Measurements from ENCODE around the gene CISD2.
"Not testable (repeated sequence)": the region's sequence is repeated elsewhere in the genome, so short reads cannot be mapped to it uniquely, and the experiment has no call there.

Gene CISD2

DNA sequence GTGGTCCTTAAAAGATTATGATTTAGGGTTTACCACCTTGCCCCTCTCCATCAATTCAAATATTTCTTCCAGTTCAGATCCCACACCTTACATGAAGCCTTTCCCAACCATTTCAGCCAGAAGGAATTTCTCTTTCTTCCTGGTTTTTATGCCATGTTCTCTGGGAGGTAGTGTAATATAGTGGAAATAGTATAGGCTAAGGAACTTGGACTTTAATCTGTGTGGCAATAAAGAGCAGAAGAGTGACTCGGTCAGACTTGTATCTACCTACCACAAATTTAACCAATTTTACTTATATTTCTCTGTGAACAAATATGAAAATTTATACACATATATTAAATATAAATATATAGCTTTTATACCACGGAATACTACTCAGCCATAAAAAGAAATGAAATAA is 18.4 kb upstream of the CISD2 start:
- DNase-seq: no peak

DNA sequence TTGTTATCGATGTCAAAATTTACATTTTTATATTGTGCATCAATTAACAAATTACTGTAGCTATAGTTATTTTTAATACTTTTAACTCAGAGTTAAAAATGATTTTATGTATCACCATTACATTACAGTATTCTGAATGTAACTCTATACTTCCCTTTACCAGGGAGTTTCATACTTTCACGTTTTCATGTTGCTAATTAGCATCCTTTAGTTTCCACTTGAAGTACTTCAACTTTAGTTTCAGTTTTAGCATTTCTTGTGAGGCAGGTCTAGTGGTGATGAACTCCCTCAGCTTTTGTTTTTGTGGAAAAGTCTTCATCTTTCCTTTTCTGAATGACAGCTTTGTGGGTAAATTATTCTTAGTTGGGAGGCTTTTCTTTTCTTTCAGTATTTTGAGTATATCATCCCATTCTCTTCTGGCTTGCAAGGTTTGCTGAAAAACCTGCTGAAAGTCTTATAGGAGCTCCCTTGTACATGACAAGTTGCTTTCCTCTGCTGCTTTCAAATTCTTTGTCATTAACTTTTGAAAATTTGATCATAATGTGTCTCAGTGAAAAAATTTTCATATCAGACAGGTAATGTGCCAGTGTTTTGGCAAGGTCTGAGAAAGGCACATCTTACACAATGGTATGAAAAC is 9.8 kb upstream of the CISD2 start:
- DNase-seq: no peak

DNA sequence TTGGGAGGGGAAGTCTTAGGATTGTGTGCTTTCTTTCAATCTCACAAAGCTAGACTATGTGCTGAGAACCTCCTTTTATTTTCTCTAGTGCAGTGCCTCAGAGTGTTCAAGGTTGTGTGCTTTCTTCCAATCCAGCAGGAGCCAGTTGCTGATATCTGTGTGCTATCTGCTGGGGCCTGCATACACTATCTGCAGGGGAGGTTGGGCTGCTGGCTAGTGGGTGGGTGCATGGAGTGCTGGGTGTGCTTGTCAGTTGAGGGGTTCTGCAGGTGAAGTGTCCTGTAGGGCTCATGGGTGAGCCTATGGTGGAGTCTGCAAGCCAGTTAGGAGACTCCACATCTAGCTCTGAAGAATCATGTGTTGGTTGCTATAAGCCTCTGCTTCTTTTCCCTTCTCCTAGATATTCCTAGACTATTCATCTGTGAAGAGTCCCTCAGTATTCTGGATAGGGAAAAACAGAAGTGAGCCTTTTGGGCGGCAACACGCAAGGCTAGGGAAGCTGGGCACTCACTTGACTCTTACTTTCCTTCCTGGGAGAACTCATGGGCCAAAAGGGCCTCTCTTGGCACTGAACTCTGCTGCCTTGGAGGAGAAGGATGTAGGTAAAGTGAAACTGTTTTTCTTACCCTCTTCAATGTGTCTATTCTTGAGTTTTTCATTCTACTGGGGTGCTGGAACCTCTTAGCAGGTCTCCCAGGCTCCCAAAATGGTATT is 8.0 kb upstream of the CISD2 start:
- no peak for DNase-seq

DNA sequence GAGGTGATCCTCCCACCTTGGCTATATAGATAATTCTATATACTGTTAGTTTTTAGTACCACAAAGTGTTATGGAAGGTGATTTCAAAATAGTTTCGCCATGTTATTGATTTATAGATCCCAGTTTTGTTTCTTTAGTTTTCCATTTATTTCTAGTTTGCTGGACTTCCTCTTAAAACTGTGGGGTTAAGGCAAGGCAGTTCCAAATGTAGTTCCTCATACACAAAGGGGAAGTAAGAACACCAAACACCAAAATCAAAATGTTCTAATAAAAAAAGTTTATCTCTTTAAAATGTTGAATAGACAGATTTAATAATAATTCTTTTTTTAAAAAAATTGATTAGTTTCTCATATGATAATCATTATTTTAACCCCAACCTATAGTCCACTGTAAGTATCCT is 6.8 kb upstream of the CISD2 start:
- no peak for DNase-seq

DNA sequence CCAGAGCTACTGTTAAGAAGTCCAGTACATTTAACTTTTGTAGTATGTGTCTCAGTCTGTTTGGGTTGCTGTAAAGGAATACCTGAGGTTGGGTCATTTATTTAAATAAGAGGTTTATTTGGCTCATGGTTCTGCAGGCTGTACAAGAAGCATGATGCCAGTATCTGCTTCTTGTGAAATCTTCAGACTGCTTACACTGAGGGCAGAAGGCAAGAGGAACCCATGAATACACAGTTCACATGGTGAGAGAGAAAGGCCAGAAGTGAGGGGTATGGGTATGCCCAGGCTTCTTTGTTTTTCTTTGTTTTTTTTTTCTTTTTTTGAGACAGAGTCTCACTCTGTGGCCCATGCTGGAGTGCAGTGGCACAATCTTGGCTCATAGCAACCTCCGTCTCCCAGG is 6.0 kb upstream of the CISD2 start:
- DNase-seq: no peak

DNA sequence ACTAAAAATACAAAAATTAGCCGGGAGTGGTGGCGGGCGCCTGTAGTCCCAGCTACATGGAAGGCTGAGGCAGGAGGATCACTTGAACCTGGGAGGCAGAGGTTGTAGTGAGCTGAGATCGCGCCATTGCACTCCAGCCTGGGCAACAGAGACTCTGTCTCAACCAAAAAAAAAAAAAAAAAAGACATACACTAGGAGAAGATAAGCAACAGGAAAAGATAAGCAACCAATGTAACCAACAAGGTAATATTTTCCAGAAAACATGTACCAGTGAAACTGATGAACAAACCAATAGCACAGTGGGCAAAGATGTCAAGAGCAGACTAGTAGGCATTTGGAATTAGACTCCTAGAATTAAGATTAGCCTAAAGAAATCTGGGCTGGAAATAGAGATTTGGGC is 3.5 kb upstream of the CISD2 start:
- DNase-seq: not testable (repeated sequence)

DNA sequence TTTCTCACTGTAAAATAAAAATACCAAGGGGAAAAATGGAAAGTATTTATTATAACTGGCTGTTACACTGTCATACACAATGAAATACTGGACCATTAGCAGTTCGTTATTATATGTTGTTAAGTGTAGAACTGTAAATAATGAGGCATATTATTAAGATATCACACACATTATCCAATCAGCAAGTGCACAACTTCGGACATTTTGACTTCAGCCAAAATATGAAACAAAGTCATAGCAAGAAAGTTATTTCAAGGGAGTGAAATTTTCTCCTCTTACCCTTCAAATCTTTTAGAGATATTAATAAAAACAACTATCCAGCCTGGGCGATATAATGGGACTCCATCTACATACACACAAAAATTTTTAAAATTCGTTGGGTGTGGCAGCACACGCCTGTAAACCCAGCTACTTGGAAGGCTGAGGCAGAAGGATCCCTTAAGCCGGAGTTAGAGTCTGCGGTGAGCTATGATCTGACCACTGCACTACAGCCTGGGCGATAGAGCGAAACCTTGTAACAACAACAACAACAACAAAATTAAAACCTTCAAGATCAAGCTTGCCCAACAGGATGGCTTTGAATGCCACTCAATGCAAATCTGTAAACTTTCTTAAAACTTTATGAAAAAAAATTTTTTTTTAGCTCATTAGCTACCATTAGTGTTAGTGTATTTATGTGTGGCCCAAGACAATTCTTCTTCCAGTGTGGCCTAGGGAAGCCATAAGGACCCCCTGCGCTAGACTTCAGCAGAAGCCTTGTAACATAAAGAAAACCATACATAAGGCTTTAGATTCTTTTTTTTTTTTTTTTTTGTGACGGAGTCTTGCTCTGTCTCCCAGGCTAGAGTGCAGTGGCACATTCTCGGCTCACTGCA is 1.3 kb upstream of the CISD2 start:
- DNase-seq: no peak

DNA sequence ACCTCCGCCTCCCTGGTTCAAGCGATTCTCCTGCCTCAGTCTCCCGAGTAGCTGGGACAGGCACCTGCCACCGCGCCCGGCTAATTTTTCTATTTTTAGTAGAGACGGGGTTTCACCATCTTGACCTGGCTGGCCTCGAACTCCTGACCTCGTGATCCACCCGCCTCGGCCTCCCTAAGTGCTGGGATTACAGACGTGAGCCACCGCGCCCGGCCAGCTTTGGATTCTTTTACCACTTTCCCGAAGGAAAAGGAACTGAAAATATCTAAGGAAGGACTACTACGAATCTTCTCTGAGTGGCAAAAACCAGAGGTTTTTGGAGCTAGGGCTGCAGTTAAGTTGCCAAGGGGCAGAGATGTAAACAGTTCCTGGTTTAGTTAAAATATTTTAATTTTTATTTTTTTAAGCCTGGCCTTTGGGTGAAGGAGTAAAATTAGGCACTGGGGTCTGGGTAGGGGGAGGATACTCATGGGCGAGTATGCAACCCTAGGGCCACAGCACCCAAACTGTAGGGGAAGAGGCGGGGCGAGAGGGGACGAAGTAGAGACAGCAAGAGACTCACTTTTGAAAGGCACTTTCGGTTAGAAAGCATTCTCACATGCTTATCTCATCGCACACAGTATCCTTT is 525 bp upstream of the CISD2 start:
- peak; percentile 44 for DNase-seq

DNA sequence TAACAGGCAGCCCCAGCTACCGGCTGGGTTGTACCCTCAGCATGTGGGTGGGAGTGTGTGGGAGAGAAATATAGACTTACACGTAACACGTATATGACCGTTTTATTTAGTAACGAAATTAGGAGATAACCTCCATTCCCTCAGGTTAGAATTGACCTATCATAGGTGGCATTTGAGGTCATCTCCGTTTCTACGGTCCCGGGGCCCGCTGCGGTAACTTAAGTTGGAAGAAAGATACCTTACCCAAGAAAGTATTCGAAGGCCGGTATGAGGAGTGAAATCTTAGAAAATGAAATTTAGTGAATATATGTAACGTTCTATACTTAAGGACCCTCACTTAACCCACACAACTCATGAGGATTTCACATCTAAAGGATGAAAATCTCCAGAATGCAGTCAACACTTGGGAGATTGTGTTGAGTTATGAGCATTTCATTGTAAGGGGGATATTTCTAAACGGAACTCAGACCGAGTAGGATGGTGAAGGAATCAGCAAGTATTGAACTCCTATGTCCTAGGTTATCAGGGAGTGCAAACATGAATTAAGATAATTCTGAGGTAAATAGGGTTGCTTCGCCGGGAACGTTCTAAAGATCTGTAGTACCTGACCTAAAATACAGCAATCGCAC is 891 bp downstream of the CISD2 start:
- DNase-seq: no peak

DNA sequence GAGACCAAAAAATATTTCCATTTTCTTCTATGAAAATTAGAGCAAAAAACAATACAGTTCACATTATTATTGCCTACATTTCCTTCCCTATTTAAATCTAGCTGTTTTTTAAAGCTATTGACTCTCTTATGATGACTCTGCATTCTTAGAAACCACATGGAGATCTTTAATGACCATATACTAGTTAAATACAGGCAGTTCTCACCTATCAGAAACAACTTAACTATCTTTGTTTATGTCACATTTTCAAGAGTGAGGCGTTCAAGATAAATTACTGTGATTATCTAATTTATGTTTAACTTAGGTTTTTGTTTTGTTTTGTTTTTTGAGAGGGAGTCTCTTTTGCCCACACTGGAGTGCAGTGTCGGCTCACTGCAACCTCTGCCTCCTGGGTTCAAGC is 3.0 kb downstream of the CISD2 start:
- no peak for DNase-seq

DNA sequence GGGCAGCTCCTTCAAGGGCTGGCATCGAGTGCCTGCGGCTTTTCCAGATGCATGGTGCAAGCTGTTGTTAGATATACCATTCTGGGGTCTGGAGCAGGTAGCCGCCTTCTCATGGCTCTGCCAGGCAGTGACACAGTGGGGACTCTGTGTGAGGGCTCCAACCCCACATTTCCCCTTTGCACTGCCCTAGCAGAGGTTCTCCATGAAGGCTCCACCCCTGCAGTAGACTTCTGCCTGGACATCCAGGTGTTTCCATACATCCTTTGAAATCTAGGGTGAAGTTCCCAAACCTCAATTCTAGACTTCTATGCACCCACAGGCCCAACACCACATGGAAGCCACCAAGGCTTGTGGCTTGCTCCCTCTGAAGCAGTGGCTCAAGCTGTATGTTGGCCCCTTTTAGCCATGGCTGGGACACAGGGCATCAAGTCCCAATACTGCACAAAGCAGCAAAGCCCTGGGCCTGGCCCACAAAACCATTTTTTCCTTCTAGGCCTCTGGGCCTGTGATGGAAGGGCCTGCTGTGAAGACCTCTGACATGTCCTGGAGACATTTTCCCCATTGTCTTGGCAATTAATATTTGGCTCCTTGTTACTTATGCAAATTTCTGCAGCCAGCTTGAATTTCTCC is 8.8 kb downstream of the CISD2 start:
- not testable (repeated sequence) for DNase-seq

DNA sequence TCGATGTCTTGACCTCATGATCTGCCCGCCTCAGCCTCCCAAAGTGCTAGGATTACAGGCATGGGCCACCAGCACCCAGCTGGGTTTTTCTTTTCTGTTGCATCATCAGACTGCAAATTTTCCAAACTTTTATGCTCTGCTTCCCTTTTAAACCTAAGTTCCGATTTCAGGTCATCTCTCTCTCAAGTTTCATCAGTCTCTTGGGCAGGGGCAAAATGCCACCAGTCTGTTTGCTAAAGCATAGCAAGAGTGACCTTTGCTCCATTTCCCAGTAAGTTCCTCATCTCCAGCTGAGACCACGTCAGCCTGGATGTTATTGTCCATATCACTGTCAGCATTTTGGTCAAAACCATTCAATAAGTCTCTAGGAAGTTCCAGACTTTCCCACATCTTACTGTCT is 9.6 kb downstream of the CISD2 start:
- DNase-seq: not testable (repeated sequence)

DNA sequence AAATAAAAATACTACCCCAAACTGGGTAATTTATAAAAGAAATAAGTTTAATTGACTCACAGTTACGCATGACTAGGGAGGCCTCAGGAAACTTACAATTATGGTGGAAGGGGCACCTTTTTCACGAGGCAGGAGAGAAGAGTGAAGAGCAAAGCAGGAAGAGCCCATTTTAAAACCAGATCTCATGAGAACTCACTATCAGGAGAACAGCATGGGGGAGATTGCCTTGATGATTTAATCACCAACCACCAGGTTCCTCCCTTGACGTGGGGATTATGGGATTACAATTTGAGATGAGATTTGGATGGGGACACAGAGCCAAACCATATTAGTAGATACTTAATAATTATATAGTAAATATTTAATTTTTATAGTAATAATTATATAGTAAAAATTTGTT is 10.1 kb downstream of the CISD2 start:
- no peak for DNase-seq

DNA sequence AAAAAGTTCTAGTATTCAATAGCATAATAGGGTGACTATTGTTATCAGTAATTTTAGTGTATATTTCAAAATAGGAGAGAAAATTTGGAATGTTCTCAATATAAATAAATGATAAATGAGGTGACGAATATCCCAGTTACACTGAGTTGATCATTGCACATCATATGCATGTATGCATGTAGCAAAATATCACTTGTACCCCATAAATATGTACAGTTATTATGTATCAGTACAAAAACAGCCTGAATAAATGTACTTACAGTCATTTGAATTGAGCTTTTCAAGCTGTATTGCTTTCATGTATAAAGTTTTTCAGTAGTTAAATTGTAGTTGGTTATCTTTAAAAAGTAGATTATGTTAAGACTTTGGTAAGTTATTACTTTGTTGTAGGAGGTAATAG is 12.6 kb downstream of the CISD2 start:
- no peak for DNase-seq

DNA sequence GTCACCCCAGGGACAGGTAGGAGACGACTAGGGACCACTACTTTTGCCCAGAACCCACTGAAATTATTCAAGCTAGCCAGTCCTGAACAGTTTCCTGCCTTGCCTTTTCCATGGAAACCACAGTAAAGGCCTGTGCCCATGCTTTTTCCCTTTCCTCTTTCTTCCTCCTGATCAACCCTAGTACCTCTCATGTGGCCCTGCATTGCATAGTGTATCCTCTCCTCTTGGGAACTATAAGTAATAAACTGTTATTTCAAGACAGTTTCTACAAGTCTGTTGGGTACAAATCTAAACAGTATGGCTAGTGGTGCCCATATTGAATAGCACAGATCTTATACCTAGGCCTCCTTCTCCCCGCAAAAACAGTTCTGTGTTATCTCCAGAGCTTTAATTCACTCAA is 14.5 kb downstream of the CISD2 start:
- no peak for DNase-seq

DNA sequence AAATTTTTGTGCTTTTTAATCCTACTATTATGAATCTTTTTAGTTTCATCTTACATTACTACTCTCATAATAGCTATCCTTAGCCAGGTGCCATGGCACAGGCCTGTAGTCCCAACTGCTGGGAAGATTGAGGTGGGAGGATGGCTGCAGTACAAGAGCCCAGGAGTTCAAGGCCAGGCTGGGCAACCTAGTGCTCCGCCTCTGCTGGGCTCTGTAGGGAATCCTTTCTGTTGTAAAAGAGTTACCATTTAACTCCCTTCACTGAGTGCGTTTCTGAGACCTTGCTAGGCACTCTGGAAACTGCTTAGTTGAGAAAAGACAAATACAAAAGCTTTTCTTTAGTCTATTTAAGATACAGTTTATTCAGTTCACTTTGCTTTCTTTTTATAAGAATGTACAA is 19.8 kb downstream of the CISD2 start:
- DNase-seq: not testable (repeated sequence)

DNA sequence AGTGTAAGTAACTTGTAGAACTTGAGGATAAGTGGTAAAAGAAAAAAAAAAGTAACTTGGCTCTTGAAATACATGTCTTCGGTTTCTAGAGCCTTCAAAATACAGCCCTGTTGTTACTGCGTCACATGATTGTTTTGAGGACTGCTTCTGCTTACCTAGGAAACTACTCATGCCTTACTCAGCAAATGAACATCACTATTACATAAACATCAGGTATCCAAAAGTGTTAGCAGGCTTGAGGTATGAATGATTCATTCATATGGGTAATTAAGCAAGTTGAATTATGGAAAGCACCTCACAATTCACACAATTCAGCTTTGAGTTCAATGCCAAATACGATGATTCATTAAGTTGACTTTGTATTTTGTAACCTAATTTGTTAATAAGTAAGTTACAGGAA is 21.1 kb downstream of the CISD2 start:
- not testable (repeated sequence) for DNase-seq

DNA sequence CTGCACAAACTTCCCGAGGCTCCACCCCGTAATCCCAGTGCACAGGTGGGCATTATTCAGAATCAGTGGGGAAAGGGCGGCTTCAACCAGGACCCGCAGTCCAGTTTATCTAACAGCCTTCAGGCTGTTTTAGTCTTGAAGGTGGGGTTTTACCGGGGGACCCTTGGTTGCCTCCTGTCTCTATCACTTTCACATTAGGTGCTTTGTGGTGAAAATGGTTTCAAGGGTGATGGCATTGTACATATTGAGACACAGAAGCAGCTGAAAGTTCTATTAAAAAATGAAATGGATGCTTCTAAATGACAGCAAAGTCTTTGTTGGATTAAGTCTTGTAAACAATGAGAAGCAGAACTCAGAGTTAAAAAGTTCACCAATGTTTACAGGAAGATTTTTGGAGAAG is 27.8 kb downstream of the CISD2 start:
- DNase-seq: not testable (repeated sequence)

DNA sequence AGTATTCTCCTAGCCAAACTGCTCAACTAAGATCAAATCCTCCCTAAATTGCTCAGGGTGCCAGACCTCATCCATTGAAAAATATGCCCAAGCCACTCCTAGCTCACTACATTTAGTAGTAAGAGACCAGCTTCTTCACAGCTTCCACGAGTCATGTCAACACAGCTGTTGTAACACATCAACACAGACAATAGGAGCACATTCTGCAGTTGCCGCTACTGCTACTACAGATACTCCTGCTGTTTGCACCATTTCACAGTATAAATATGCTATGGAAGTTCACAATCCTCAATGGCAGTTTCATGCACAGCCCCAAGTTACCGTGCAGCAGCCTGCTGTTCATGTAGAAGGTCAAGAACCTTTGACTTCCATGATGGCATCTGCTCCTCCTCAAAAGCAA is 28.8 kb downstream of the CISD2 start:
- DNase-seq: not testable (repeated sequence)

DNA sequence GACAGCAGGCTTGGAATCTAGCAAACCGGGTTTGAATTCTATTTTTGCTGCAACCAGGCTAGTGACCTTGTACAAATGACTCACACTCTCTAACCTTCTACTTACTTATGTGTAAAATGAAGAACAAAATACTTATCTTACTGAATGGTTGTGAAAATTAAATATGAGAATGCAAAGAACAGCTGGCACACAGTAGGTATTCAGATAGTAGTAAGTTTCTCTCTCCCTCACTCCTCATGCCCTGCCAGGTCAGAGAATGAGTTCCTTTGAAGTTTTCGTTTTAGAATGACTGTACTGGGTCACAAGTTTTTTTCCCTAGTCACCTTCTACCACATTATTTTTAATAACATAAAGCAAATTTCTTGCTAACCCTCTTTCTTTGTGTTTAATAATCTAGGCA is 33.0 kb downstream of the CISD2 start:
- DNase-seq: no peak

DNA sequence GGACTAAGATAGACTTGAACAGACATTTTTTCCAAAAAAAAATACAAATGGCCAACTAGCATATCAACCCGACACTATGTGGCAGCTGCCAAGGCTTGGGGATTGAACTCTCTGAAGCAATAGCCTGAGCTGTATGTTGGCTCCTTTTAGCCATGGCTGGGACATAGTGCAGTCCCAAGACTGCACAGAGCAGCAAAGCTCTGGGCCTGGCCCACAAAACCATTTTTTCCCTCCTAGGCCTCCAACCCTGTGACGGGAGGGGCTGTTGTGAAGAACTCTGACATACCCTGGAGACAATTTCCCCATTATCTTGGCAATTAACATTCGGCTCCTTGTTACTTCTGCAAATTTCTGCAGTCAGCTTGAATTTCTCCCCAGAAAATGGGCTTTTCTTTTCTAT is 50.1 kb downstream of the CISD2 start:
- no peak for DNase-seq

DNA sequence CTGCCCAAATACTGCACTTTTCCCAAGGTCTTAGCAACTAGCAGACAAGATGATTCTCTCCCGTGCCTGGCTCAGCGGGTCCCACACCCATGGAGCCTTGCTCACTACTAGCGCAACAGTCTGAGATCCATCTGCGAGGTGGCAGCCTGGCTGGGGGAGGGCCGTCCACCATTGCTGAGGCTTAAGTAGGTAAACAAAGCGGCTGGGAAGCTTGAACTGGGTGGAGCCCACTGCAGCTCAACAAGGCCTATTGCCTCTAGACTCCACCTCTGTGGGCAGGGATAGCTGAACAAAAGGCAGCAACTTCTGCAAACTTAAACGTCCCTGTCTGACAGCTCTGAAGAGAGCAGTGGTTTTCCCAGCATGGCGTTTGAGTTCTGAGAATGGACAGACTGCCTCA is 50.9 kb downstream of the CISD2 start:
- not testable (repeated sequence) for DNase-seq

DNA sequence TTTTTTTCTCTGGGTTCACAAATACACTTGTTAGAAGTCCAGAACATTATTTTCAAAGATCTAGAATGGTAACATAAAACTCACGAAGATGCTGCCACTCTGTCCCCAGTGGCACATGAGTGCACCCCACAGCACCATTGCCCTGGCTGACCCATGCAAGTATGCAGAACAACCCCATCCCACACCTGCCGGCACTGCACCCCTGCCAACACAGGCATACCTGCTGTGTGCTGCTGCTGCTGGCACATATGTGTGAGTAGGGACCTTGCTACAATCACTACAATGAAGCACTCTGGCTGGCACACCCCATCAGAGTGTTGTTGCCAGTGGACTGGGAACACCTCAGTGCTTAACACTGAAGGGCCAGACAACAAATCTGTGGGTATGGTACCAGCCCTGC is 66.9 kb downstream of the CISD2 start:
- DNase-seq: no peak
